Psoas muscle (tissue), 8 donors: ENCODE data around the gene DCLK3. TPM values are rescaled to one million over a fixed set of nuclear protein-coding genes. Genes with fewer than 3 reads are reported as not detected.

ENCODE experiments used
- ATAC-seq, 4 donors: fragments of 200-7000 bp; cut with Tn5 transposase; one replicate each; pipeline ENCODE4 v1.9.1; 2020; ENCODE audit warnings: moderate library complexity in 3 of 4, mild to moderate bottlenecking in 2 of 4
- DNase-seq, 2 donors: peaks; one replicate each; pipeline ENCODE4 v3.0.0-alpha.2; 2020
- H3K27ac ChIP-seq: fragments of 200-600 bp; one replicate; pipeline ENCODE4 v1.8.0; 2022
- H3K27me3 ChIP-seq, 3 donors: fragments of 200-600 bp in 1 of 3; one replicate each; pipeline versions ENCODE4 v1.6.1 to v1.8.0; 2013 to 2022; ENCODE audit warnings: low read length in 2 of 3, mild to moderate bottlenecking in 2 of 3, moderate library complexity in 1 of 3; ENCODE audit not compliant: insufficient read depth in 3 of 3
- H3K36me3 ChIP-seq, 2 donors: fragments of 200-600 bp in 1 of 2; one replicate each; pipeline versions ENCODE4 v1.6.1 to v1.8.0; 2013 to 2022; ENCODE audit warnings: low read depth in 1 of 2, mild to moderate bottlenecking in 1 of 2, moderate library complexity in 1 of 2; ENCODE audit not compliant: insufficient read depth in 1 of 2
- H3K4me1 ChIP-seq: fragments of 200-600 bp; one replicate; pipeline ENCODE4 v1.8.0; 2022
- H3K4me3 ChIP-seq: fragments of 200-600 bp; one replicate; pipeline ENCODE4 v1.8.0; 2022; ENCODE audit warnings: mild to moderate bottlenecking
- H3K9me3 ChIP-seq: fragments of 200-600 bp; one replicate; pipeline ENCODE4 v1.8.0; 2022
- CTCF ChIP-seq: fragments of 200-600 bp; IDR thresholded peaks from one replicate; pipeline ENCODE4 v1.8.0; 2022; ENCODE audit warnings: antibody characterized with exemption
- WGBS, 3 donors: extraction: QIAGEN DNeasy Blood & Tissue Kit; methylation state at CpG; one replicate each; pipeline versions ENCODE4 v1.1.6 to v1.1.7; 2013; 5-methylcytosine and 5-hydroxymethylcytosine counted together
- intact Hi-C, 2 donors: fragments of 100-400 bp; cut with DNase I; formaldehyde crosslinking; loops; one replicate each; pipeline versions ENCODE4 v1.11.0 to v1.14.2; 2022
- polyA plus RNA-seq, 3 donors: library from polyadenylated mRNA; stranded (reverse); fragments of 200-250 nt; gene quantifications; one replicate each; pipeline ENCODE4 v1.2.3, GENCODE V29; 2013
- total RNA-seq, 4 donors: library from RNA; stranded (reverse); fragmentation: NEBNext Ultra II Directional in 2 of 4; extraction: Animal tissue kit (Norgen Biotek cat#: 25700) in 2 of 4; gene quantifications; one replicate each; pipeline versions ENCODE4 v1.2.1 to v1.2.4, GENCODE V29; 2021 to 2023
- donor health status: healthy with polysubstance abuse.
- donor health status: DM: no; HTN: no; CAD: no; lungs with moderate emphysema.
- donor health status: Bipolar disorder and iron deficiency.
- donor health status: healthy.
- donor health status: DM: yes; HTN: yes; CAD: no.
- donor health status: DM: no; HTN: no; CAD: no.
- donor health status: DM: no; HTN: no; CAD: no.
- donor health status: DM: yes; HTN: yes; CAD: no.

DCLK3 gene
- total and polyA plus RNA-seq, 7 donors: 0.34 to 1.7 (median 0.54) TPM

- no peak for DNase-seq
- no peaks in the 10 kb centered on the region for H3K27me3 ChIP-seq
- peaks cover 8% of the 10 kb centered on the region for H3K4me1 ChIP-seq
- H3K9me3 ChIP-seq: no peaks in the 10 kb centered on the region
- intact Hi-C loops: loop anchor here (1.0 to 5.0 kb wide), 2 partner anchors 136 to 138 kb away; no protein-coding TSS in a partner anchor
- no peak for TF ChIP-seq CTCF
- no peak overlapping the region for H3K4me3 ChIP-seq
- ATAC-seq: no peak
- no peak overlapping the region for H3K27ac ChIP-seq
- 78 to 87% (median 85%) methylated on average over 3 of the region's 3 CpGs for WGBS, 3 donors
- no peaks in the 10 kb centered on the region for H3K36me3 ChIP-seq
These were observed 33.4 kb downstream of the DCLK3 start for GRCh38 chr3:36730966-36731365.

GRCh38 chr3:36729204-36730056 lies 34.9 kb downstream of the DCLK3 start:
- 32 to 47% (median 43%) methylated on average over 9 of the region's 9 CpGs for WGBS, 3 donors
- intact Hi-C loops: loop anchor here (1.0 to 5.0 kb wide), 3 partner anchors 138 to 228 kb away; no protein-coding TSS in a partner anchor
- Histone ChIP-seq H3K36me3 (no peaks in the 10 kb centered on the region), H3K4me1 (peaks cover 8% of the 10 kb centered on the region), H3K9me3 (no peaks in the 10 kb centered on the region), H3K27ac (no peak overlapping the region), H3K27me3 (no peaks in the 10 kb centered on the region), H3K4me3 (no peak overlapping the region)
- DNase-seq (no peak), ATAC-seq (peak; percentile 42 to 73 (median 58))
- peak; percentile 69 for TF ChIP-seq CTCF

- no peak for ATAC-seq
- intact Hi-C loops: no loop called here
These were observed 49.8 kb downstream of the DCLK3 start for GRCh38 chr3:36714343-36715086.

DNA sequence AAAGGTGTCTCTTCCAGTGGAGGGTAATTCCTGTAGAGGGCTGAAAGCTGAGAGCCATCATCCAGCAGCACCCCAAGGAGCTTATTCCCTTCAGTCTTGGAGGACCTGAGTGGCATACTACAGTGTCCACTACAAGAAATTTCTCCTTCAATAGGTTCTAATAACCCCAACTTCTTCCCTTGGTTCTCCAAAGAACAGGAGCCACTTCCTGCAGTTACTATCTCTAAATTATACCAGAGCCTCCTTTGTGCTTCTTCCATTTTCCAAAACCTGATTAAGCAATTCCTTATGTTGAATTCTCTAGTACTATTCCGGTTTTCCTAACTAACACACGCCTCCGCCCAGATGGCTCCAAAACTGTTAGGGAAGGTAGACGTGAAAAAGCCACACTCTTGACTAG lies 50.4 kb downstream of the DCLK3 start:
- TF ChIP-seq CTCF: no peak
- ATAC-seq: no peak
- WGBS, 3 donors: 90 to 92% (median 91%) methylated on average over 4 of the region's 4 CpGs

More at GRCh38 chr3:36714343-36715086, 49.8 kb downstream of the DCLK3 start:
- H3K36me3 ChIP-seq: no peaks in the 10 kb centered on the region
- H3K27me3 ChIP-seq: no peaks in the 10 kb centered on the region
- no peaks in the 10 kb centered on the region for H3K4me1 ChIP-seq
- no peak overlapping the region for H3K4me3 ChIP-seq
- no peak for DNase-seq
- H3K27ac ChIP-seq: no peak overlapping the region
- TF ChIP-seq CTCF: no peak
- WGBS, 3 donors: 43 to 53% (median 44%) methylated on average over 5 of the region's 5 CpGs
- H3K9me3 ChIP-seq: no peaks in the 10 kb centered on the region

More for the DNA sequence above, 50.4 kb downstream of the DCLK3 start:
- Histone ChIP-seq H3K27ac (no peak overlapping the region), H3K9me3 (no peaks in the 10 kb centered on the region), H3K4me1 (no peaks in the 10 kb centered on the region), H3K4me3 (no peak overlapping the region), H3K27me3 (no peaks in the 10 kb centered on the region), H3K36me3 (no peaks in the 10 kb centered on the region)
- no peak for DNase-seq
- intact Hi-C loops: no loop called here
